Measurements from ENCODE around the gene HTR5A.
"Not testable (repeated sequence)": the region's sequence is repeated elsewhere in the genome, so short reads cannot be mapped to it uniquely, and the experiment has no call there.

HTR5A gene

DNA sequence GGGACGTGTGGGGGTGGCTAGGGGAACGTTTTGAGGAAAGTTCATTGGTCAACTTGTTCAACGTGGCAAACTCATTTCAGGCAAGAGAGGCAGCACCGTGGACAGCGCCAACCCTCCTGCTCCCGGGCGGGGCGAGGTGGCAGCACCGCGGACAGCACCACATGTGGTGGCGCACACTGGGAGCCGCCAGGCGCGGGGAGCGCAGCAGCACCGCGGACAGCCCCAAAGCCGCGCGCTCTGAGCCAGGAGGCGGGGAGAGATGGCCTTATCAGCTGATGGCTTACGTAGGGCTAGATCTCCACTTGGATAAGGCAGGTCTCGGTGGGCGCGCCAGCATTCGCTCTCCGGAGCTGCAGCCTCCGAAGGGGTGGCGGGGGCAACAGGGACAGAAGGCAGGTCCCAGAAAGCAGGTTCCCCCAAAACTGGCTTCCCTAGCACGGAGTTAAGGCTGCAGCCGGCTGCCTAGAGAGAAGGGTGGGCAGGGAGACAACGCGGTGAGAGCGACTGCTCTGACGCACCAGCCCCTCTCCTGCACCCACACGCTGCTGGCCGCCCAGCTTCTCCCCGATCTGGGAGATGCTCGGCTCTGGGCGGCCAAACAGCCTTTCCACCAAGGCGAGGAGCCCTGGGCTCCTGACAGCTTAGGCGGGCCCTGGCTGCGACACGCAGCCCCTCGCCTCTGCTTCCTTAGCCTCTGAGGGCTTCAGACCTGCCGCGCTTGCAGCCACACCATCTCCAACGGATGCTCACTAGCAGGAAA, at the start of gene HTR5A:
TSS of gene HTR5A (plus strand) at position 333 of the 760 bp plus-strand sequence. CDS start 576 bp downstream, outside the sequence.
- no peak for DNase-seq

DNA sequence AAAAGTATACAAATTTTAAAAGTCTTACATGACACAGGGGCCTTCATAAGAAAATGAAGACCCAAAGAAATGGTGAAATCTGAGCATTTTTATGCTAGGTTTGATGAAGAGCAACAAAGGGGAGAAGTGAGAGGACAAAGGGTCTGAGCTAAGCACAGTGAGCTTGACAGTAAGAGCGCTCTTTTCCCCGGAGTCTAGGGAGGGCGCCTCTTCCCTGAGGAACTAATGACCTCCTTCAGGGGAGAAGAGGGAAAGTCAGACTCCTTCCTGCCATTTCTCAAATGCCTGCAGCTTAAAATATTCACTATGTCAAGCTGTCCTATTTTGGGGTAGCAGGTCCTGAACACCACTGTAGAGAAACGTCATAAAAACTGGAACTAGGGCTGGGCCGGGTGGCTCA, 49.1 kb upstream of the HTR5A start:
- DNase-seq, result no peak

DNA sequence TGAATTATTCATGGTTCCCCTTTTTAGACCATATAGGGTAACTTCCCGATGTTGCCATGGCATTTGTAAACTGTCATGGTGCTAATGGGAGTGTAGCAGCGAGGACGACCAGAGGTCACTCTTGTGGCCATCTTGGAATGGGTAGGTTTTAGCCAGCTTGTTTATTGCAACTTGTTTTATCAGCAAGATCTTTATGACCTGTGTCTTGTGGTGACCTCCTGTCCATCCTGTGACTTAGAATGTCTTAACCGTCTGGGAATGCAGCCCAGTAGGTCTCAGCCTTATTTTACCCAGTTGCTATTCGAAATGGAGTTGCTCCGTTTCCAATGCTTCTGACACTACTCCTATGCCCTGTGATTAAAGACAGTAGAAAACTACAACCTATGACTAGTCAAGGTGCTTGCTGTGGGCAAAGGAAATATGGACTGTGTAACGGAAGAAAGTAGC, 48.4 kb upstream of the HTR5A start:
- DNase-seq, result no peak

DNA sequence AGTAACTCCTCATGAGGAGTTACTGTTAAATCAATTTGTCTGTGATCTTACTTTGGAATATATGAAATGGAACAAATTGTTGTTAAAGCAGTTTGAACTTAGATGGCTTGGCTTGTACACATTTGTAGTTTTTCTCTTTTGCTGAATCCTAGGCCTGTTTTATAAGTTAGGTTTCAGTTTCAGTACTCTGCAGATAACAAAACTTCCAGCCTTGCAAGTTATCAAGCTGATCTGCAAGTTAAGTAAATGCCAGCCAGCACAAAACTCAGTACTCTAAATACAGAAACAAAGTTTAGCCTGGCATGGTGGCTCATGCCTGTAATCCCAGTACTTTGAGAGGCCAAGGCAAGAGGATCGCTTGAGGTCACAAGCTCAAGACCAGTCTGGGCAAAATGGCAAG, 42.2 kb upstream of the HTR5A start:
- no peak for DNase-seq

DNA sequence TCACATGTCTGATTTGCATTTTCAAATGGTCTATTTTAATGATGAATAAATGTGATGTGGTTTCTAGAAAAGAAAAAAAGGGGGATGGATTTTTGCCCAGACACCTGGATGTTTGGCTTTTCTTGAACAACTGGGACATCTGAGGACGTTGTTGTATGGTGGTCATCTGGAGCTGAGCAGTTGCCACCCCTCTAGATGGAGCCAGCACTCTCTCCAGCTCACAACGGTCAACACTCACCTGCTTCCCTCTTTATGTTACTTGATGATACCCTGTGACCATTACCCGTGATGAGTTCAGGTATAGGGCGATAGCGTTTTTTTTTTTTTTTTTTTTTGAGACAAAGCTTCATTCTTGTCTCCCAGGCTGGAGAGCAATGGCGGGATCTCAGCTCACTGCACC, 37.1 kb upstream of the HTR5A start:
- DNase-seq, result no peak

DNA sequence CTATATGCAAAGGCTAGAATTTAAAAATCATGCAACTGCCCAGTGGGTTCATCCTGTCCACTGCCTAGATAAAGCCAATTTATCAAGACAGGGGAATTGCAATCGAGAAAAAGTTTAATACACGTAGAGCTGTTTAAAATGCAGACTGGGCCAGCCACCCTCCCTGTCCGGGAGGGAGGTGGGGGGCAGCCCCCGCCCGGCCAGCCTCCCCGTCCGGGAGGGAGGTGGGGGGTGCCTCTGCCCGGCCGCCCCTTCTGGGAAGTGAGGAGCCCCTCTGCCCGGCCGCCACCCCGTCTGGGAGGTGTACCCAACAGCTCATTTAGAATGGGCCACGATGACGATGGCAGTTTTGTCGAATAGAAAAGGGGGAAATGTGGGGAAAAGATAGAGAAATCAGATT, 35.6 kb upstream of the HTR5A start:
- DNase-seq, result not testable (repeated sequence)

DNA sequence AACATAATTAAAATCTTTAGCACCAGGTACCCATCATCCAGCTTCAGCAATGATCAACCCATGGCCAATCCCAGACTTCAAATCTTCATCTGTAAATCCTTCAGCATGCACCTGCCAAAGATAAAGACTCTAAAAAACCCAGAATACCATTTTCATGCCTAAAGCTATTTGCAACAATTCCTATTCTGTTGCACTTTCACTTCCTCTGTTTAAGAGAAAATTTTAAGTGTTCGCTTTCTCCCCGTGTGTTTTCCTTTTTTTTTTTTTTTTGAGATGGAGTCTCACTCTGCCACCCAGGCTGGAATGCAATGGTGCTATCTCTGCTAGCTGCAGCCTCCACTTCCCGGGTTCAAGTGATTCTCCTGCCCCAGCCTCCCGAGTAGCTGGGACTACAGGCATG, 31.8 kb upstream of the HTR5A start:
- DNase-seq, result no peak

DNA sequence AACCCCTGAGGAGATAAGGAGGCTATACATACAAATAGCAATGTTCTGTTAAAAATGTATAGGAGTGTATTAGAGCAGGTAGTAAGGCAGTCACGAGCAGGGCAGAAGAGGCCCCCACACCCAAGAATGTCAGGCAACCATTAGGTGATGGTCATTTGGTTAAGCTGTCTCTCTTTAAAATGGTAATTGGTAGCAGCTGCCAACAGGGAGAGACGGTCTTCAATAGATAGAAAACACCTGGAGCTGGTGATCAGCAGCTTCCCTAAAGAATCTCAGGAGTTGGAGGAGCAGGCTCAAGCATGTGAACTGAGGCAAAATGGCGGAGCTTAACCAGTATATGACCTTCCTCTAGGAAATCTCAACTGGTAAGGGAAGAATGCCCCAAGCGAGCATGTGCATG, 26.4 kb upstream of the HTR5A start:
- no peak for DNase-seq

DNA sequence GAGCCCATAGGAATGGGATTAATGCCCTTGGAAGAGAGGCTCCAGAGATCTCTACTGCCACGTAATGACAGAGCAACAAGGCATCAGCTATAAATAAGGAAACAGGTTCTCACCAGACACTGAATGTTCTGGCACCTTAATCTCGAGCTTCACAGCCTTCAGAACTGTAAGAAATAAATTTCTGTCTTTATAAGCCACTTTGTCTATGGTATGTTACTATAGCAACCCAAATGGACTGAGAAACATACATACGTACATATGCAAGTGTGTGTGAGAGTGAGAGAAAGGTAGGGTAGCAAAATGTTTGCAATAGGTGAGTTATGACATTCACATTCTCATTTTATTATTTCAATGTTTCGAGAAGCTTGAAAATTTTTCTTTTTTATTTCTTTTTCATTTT, 22.1 kb upstream of the HTR5A start:
- no peak for DNase-seq

DNA sequence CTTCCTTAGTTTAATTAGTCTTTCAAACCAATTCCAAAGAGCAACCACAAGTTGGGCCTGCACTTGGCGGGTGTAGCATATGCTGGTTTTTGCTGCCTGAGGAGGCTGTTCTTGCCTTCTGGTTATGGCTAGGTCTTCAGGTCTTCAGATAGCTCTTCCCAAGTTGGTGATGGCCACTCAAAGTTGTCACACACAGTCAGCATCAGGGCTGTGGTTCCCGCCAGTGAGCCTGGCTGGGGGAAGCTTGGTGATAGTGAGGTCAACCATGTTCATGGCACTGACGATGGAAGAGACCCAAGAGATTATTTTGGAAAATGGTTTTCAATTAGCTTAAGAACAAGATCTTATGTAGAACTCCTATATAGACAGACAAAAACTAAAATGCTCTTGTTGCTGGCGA, 18.8 kb upstream of the HTR5A start:
- DNase-seq, result no peak

DNA sequence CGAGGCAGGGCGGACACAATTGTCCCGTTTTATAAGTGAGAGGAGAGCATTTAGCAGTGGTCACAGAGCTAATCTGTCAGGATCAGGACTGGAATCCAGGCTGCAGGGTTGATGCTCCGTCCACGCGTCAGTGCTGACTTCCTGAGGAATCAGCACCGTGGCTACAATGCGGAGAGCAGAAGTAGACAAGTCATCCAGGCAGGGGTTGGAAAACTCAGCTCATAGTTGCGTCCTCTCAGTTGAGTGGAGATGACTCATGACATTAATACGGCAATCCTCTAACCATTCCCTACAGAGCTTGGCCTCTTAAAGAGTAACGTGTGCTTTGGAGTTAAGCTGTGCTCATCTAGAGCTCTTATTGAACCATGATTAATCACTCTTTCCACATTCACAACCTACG, 17.1 kb upstream of the HTR5A start:
- DNase-seq, result no peak

DNA sequence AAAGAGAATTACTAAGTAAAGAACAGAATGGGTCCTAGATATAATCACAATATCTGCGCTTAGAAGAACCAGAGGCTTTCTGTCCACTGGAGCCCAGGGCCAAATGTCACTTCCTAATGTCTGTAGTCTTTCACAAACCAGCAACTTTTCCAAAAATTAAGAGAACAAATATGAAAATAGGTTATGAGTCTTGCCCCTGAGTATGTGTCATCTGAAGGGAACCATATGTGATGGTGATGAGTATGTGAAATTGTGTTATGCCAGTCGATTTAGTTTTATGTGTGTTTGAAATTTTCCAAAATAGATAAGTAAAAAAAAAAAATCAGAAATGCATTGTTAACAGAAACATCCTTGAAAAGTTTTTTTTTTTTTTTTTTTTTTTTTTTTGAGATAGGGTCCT, 15.4 kb upstream of the HTR5A start:
- no peak for DNase-seq

DNA sequence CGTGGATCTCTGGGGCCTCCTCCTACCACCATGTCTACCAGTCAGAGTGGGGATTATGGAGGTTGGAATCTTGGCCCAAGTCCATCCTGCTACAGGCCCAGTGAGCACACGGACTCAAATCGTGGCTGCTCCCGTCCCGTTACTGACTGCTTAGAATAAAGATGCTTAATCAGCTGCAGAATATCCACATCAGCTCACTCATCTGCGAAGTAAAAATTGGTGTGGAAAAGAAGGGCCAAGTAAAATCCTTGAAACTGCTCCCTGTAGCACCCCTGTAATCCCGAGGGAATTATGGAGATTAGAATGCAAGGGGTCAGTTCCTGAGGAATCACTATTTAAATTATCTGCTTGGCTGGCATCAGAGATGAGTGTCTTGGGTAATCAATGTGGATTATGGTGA, 13.0 kb upstream of the HTR5A start:
- no peak for DNase-seq

DNA sequence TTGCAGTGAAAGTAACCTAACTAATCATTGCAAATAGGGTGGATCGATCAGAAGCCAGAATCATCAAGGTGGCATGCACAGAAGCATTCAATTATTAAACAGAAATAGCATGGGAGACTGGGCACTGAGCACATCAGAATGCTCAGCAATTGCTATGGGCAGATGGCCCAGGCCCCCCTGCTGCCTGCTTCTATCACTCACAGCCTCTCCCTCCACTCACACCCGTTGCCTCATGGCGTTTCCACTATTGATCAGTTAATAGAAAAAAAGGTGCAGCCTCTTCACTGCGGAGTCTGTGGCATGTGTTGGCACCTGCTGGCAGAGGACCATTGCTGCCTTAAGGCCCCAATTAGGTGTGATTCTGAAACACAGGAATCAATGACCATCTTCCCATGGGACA, 11.2 kb upstream of the HTR5A start:
- no peak for DNase-seq

DNA sequence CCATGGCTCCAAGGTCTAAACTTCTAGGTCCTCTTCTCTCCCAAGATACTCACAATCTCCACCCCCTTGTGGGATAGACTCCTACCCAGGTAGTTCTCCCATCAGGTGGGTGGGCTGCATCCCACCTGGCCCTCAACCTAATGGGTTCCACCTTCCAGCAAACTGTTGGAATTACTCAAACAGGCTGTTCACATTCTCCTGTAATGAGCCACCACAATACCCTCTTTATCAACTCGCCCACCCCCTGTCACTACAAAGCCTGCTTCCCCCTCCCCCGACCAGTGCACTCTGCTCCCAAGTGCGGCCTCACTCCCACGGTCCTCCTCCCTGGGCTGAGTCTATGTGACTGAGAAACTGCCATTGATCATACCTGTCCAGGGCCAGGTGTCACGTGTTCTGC, 10.4 kb upstream of the HTR5A start:
- no peak for DNase-seq

DNA sequence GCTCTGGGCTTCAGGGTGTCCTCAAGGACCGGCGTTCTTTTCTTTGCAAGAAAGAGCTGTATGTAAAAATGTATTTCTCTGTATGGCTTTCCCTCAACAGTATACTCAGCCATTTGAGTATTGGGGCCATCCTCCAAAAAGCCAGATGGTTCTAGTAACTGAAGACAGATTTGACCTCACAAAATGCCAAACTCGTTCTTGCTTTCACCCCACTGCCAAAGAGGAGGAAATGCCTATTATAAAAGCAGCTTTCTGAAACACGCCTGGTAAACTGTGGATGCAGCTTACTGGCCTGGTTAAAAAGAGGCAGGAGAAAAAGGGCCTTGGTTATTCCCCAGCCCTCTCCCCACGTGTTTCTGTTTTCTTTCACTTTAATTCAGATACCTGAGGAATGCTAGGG, 7.7 kb upstream of the HTR5A start:
- DNase-seq, result no peak

DNA sequence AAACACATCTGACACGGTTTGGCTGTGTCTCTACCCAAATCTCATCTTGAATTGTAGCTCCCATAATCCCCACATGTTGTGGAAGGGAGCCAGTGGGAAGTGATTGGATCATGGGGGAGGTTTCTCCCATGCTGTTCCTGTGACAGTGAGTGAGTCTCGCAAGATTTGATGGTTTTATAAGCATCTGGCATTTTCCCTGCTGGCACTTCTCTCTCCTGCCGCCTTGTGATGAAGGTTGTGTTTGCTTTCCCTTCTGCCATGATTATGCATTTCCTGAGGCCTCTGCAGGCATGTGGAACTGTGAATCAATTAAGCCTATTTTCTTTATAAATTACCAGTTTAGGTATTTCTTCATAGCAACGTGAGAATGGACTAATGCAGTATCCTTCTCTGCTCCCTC, 5.9 kb upstream of the HTR5A start:
- no peak for DNase-seq

DNA sequence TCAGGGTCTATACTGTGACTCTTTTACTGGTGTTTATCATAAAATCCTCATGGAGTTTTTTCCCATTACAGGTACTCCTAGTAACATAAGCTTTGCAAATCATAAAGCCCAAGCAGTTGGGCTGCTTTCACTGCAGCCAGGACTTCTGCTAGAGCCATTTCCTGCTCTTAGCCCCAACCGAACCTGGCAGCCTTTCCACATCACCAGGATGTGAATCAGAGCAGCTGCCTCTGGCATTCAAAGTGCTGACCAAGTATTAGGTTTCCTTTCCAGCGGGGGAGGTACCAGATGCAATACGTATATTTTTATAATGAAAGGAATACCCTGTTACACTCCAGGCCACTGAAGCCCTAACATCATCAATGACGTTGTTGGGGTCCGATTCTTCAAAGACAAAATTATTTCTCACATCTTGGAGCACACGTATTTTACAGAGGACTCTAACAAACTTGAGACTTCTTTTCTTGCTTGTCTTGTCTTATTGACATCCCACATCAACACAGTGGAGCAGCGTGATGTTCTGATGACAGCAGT, 3.6 kb upstream of the HTR5A start:
- DNase-seq, result no peak

DNA sequence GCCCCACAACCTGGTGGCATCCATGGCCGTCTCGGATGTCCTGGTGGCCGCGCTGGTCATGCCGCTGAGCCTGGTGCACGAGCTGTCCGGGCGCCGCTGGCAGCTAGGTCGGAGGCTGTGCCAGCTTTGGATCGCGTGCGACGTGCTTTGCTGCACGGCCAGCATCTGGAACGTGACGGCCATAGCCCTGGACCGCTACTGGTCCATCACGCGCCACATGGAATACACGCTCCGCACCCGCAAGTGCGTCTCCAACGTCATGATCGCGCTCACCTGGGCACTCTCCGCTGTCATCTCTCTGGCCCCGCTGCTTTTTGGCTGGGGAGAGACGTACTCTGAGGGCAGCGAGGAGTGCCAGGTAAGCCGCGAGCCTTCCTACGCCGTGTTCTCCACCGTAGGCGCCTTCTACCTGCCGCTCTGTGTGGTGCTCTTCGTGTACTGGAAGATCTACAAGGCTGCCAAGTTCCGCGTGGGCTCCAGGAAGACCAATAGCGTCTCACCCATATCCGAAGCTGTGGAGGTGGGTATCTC, 1.1 kb downstream of the HTR5A start:
- no peak for DNase-seq

DNA sequence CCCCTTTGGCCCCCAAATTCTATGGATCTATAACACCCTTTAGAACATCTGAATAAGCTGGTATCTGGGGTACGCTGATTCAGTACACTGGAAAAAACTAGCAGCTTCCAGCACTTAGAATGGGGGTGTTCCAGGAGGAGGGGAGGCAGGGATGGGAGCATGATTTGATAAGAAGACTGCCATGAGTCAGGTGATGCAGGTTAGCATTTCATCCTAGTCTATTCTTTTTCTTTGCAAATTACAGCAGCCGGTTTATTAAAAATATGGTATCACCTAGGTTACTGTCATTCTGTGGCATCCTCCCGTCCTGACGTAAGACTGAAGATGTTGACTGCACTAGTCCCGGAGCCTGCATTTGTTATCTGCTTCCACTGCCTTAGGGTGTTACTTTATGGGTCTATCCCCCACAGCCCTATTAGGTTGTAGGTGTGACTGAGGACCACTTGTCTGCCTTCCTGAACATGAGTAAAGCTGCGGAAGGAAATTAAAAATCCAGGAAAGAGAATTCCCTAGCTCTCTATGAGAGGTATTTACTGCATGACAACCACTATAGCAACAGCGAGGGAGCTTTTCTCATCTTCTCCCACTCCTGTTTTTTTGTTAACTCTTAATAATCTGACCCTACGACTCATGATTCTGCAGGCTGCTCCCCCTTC, 1.9 kb downstream of the HTR5A start:
- no peak for DNase-seq

DNA sequence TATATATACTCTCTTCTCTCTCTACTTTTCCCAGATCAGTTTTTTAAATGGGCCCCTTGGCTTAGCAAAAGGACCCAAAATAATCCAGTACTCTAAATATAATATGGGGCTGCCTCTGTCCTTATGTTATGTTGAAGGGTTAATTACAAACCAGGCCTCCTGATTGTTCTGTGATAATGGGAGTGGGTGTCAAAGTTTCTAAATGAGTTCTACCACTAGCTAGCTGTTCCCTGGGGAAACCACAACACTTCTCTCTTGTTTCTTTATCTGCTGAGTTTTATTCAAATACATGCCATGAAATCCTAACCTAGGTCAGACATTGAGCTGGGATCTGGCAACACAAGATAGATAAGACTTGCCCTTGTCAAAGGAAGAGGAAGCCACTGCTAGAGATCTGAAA, 3.8 kb downstream of the HTR5A start:
- no peak for DNase-seq

DNA sequence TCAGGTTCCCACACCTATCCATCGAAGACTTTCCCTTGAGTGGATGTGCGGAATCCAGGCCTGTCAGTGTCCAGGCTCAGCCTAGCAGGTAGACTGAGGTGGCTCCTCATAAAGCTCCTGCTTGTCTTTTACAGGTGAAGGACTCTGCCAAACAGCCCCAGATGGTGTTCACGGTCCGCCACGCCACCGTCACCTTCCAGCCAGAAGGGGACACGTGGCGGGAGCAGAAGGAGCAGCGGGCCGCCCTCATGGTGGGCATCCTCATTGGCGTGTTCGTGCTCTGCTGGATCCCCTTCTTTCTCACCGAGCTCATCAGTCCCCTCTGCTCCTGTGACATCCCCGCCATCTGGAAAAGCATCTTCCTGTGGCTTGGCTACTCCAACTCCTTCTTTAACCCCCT, 13.9 kb downstream of the HTR5A start:
- DNase-seq, result no peak

DNA sequence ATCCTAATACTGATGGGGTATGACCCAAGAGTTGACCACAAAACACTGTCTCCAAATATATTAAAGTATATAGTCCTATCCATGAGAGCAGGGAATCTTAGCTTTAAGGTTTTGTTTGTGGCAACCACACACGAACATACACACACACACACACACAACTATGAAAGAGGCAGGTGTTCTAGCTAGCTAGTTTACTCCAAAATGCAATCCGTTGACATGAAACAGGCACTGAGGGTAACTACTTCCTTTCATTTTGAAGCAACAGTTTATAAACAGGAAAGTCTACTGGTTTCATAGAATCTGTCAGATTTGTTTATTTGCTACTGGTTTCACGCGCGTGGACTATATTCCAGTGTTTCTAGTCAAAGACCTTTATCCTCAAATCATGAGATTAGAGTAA, 14.8 kb downstream of the HTR5A start:
- no peak for DNase-seq

DNA sequence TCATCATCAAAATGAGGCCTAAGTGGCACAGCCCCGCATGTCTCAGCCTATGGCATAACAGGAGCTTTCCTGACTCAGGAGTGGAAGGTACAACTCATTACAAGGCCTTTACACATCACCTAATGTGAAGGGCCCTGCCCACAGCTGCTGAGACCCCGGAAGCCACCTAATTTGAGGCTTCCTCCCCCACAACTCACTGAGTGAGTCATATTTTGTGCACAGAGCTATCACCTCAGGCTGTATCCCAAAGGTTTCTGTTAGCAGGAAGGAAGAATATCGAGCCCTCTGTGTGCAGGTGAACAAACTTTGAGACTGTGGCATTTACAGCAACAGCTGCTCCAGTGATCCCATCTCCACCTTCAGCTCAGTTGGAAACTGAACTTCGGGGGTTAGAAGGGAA, 20.6 kb downstream of the HTR5A start:
- no peak for DNase-seq
